H1 (cell line): Measurements from ENCODE around the gene KIR3DL2. TPM values are rescaled to one million over a fixed set of nuclear protein-coding genes. Genes with fewer than 3 reads are reported as not detected.

Experiments used
- EGR1 ChIP-seq: IDR thresholded peaks from 2 replicates; pipeline ENCODE4 v1.6.1; 2011; ENCODE audit warnings: low read depth, low read length, borderline replicate concordance
- POU5F1 ChIP-seq: IDR thresholded peaks from 2 replicates; pipeline ENCODE4 v1.6.1; 2011; ENCODE audit warnings: low read depth, mild to moderate bottlenecking, low read length, moderate library complexity
- polyA plus RNA-seq, 7 experiments: library from polyadenylated mRNA; depleted of rRNA in 3 of 7; stranded (reverse) in 5 of 7; unstranded in 2 of 7; fragments of >200 nt in 5 of 7; fragments of 200-250 nt in 2 of 7; gene quantifications; 1 replicate in 5 of 7; 2 replicates in 1 of 7; 4 replicates in 1 of 7; pipeline versions ENCODE4 v1.2.1 to v1.2.3, GENCODE V29; 2011 to 2013; ENCODE audit warnings: missing spikeins in 2 of 7, mixed read lengths in 2 of 7
- total RNA-seq: library from RNA; stranded (reverse); fragmentation: NEBNext Ultra II Directional; extraction: Animal tissue kit (Norgen Biotek cat#: 25700); gene quantifications from 2 replicates; pipeline ENCODE4 v1.2.1, GENCODE V29; 2021
- TF ChIP-seq, protein P1 (sequence below): fragments of 300-600 bp; sonication (generic); IDR thresholded peaks from 2 replicates; pipeline ENCODE4 v1.7.1; 2012; ENCODE audit warnings: low read length, moderate library complexity, mild to moderate bottlenecking, inconsistent platforms; ENCODE audit not compliant: insufficient replicate concordance

The KIR3DL2 gene
- total and polyA plus RNA-seq, 2 of the 8 experiments (the other 6 are each of a cell fraction or from before 2014, with no cell fraction given) = not detected

DNA sequence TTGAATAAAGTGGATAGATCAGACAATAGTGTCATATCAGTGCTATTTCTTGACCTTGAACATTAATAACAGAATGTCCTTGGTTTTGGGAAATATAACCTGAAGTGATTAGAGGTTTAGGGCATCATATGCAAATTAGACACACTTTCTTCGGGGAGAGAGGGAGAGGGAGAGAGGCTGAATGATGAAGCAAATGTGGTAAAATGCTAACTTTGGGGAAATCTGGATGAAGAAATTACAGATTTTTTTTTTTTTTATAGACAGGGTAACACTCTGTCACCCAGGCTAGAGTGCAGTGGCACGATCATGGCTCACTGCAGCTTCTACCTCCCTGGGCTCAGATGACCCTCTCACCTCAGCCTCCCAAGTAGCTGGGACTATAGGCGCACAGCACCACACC is 51.8 kb downstream of the KIR3DL2 start (continued):
- TF ChIP-seq, protein P1, sequence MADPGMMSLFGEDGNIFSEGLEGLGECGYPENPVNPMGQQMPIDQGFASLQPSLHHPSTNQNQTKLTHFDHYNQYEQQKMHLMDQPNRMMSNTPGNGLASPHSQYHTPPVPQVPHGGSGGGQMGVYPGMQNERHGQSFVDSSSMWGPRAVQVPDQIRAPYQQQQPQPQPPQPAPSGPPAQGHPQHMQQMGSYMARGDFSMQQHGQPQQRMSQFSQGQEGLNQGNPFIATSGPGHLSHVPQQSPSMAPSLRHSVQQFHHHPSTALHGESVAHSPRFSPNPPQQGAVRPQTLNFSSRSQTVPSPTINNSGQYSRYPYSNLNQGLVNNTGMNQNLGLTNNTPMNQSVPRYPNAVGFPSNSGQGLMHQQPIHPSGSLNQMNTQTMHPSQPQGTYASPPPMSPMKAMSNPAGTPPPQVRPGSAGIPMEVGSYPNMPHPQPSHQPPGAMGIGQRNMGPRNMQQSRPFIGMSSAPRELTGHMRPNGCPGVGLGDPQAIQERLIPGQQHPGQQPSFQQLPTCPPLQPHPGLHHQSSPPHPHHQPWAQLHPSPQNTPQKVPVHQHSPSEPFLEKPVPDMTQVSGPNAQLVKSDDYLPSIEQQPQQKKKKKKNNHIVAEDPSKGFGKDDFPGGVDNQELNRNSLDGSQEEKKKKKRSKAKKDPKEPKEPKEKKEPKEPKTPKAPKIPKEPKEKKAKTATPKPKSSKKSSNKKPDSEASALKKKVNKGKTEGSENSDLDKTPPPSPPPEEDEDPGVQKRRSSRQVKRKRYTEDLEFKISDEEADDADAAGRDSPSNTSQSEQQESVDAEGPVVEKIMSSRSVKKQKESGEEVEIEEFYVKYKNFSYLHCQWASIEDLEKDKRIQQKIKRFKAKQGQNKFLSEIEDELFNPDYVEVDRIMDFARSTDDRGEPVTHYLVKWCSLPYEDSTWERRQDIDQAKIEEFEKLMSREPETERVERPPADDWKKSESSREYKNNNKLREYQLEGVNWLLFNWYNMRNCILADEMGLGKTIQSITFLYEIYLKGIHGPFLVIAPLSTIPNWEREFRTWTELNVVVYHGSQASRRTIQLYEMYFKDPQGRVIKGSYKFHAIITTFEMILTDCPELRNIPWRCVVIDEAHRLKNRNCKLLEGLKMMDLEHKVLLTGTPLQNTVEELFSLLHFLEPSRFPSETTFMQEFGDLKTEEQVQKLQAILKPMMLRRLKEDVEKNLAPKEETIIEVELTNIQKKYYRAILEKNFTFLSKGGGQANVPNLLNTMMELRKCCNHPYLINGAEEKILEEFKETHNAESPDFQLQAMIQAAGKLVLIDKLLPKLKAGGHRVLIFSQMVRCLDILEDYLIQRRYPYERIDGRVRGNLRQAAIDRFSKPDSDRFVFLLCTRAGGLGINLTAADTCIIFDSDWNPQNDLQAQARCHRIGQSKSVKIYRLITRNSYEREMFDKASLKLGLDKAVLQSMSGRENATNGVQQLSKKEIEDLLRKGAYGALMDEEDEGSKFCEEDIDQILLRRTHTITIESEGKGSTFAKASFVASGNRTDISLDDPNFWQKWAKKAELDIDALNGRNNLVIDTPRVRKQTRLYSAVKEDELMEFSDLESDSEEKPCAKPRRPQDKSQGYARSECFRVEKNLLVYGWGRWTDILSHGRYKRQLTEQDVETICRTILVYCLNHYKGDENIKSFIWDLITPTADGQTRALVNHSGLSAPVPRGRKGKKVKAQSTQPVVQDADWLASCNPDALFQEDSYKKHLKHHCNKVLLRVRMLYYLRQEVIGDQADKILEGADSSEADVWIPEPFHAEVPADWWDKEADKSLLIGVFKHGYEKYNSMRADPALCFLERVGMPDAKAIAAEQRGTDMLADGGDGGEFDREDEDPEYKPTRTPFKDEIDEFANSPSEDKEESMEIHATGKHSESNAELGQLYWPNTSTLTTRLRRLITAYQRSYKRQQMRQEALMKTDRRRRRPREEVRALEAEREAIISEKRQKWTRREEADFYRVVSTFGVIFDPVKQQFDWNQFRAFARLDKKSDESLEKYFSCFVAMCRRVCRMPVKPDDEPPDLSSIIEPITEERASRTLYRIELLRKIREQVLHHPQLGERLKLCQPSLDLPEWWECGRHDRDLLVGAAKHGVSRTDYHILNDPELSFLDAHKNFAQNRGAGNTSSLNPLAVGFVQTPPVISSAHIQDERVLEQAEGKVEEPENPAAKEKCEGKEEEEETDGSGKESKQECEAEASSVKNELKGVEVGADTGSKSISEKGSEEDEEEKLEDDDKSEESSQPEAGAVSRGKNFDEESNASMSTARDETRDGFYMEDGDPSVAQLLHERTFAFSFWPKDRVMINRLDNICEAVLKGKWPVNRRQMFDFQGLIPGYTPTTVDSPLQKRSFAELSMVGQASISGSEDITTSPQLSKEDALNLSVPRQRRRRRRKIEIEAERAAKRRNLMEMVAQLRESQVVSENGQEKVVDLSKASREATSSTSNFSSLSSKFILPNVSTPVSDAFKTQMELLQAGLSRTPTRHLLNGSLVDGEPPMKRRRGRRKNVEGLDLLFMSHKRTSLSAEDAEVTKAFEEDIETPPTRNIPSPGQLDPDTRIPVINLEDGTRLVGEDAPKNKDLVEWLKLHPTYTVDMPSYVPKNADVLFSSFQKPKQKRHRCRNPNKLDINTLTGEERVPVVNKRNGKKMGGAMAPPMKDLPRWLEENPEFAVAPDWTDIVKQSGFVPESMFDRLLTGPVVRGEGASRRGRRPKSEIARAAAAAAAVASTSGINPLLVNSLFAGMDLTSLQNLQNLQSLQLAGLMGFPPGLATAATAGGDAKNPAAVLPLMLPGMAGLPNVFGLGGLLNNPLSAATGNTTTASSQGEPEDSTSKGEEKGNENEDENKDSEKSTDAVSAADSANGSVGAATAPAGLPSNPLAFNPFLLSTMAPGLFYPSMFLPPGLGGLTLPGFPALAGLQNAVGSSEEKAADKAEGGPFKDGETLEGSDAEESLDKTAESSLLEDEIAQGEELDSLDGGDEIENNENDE = no peak
- TF ChIP-seq POU5F1 (no peak), EGR1 (no peak)
